Stimulated activated CD8-positive, alpha-beta memory T cell treated with anti-CD3 and anti-CD28 coated beads, Interleukin-15, amount 100 ng/mL, for 4 hours (primary cell): ENCODE data around the gene MACROD2.

Experiments used
- DNase-seq, 2 donors: peaks; one replicate each; pipeline ENCODE4 v3.0.0-alpha.2; 2020; ENCODE audit warnings: low read depth in 2 of 2

The MACROD2 gene

DNA sequence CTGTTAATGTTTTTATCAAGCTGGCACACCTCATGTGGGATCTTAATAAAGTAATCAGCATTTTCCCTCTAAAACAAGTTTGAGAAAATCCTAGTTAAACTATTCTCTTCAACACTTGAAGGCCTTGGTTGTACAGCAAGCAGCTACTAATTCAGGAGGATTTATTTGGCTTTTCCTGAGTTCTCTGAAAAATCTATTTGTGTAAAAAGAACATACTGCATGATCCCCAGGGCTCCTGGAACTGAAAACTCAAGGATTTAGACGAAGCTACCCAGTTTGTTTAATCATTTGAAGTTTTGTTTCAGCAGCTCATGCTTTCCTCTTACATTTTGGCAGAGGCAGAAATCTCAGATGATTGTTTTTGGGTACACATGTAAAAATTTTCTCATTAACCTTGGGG, 651.7 kb downstream of the MACROD2 start:
- no peak for DNase-seq

DNA sequence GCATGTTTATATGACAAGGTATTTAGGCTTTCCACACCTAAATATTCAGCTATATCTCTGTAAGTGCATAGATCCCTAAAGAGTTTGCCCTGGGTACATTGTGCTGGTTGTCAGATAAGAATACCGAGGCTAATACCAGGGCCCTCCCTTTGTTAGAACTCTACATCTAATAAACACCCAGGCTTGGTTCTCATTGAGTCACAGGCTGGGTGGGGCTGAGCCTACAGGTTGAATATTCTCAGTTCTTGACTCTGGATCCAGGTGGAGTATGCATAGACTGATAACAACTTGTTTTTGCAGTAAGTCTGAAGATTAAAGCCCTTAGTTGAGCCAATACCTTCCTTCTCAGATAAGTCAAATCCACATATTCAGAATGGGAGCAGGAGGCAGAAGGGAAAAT, 654.3 kb downstream of the MACROD2 start:
- DNase-seq = no peak

DNA sequence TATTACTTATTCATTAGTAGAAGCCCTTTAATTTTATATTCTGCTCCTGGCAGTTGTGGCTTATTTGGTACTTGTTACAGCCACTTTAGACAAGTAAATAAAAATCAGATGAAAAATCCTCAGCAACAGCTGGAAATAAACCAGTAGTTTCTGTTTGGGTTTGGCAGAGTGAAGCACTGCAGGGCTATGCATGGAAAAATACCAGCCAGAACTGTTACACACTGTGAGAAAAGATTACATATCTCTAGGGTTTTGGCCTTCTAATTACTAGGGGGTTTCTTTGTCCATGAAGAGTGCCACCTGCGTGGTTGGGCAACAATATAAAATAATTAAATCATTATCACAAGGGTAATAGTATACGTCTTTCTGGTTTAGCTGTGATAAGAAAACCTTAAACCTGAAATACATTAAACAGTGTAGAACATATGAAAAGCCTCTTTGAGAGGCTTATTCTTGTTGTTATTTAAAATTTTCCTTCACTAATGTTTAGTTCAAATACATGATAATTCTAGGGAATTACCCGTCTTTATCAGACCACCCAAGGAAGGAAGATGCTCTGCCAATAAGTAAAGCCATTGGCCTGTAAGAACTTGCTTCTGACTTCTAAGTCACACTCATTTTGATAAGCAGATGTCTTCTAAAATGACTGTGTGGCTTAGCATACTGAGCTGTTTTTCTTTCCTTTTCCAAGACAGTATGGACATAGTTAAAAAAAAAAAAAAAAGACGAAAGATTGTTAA, 662.1 kb downstream of the MACROD2 start:
- no peak for DNase-seq

GRCh38 chr20:14664101-14664500, 668.8 kb downstream of the MACROD2 start:
- DNase-seq = no peak

- DNase-seq = no peak
Measured at GRCh38 chr20:14666696-14667095, 671.4 kb downstream of the MACROD2 start.

- DNase-seq = no peak
Measured at GRCh38 chr20:14667226-14667625, 671.9 kb downstream of the MACROD2 start.

GRCh38 chr20:14672066-14672465, 676.8 kb downstream of the MACROD2 start:
- DNase-seq = no peak

DNA sequence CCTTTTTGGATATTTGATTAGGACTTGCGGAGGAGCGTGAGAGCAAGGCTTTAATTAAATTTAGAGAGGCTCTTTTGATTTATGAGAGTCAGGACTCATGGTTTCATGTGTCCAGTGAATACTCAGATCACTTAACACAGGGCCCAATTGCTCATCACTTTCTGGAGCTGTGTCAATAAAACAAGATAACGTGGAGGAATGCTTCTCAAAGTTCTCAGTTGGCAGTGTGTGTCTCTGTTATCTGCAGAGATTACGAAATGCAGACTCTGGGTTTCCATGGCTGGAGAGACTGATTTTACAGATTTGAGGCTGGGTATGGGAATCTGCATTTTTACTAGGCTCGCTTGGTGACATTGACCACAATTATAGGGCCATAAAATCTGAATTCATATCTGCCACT, 677.8 kb downstream of the MACROD2 start:
- DNase-seq = no peak

- DNase-seq = no peak
Measured at GRCh38 chr20:14677455-14677854, 682.1 kb downstream of the MACROD2 start.

GRCh38 chr20:14685183-14685582, 689.9 kb downstream of the MACROD2 start:
- DNase-seq = no peak

- DNase-seq = no peak
Measured at GRCh38 chr20:14687313-14687712, 692.0 kb downstream of the MACROD2 start.

GRCh38 chr20:14688005-14688404, 692.7 kb downstream of the MACROD2 start:
- no peak for DNase-seq

- DNase-seq = no peak
Measured at GRCh38 chr20:14691994-14692393, 696.7 kb downstream of the MACROD2 start.

- DNase-seq = no peak
Measured at GRCh38 chr20:14696478-14696877, 701.2 kb downstream of the MACROD2 start.

DNA sequence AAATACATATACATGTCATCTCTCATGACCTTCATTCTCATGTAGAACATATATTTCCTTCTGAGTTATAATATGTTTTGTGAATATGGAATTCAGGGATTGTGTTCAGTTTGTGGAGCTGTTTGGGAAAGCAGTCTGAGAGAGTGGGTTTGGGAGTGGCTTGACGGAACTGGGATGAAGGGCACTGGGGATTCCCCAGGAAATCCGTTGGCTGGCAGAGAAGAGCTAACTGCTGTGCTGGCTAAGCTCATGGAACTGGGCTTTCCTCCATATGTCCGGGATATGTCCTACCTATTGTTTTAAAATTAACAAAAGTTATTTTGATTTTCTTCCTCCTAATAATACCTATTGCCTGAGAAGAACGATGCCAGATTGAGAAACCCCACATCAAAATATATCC, 701.6 kb downstream of the MACROD2 start:
- no peak for DNase-seq

GRCh38 chr20:14698125-14698524, 702.8 kb downstream of the MACROD2 start:
- DNase-seq = no peak

GRCh38 chr20:14698605-14699373, 703.5 kb downstream of the MACROD2 start:
- no peak for DNase-seq

GRCh38 chr20:14700639-14700960, 705.3 kb downstream of the MACROD2 start:
- DNase-seq = no peak

DNA sequence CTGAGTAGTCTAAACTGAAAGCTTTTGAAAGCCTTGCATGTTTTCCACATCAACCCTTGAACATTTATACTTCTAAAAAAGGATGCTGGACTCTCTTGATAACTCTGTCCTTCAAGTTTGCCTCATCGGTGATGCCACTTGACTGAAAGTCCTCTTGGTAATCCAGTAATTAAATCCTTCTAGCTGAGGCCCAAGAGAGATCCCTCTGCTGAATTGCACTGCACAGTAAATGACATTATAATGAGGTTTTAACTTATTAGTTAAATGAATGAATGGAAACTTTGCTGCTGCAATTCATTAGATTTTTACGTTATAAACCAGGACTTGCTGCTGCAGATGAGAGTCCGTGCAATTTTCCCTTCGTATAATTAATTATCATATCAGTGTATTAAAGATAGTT, 706.0 kb downstream of the MACROD2 start:
- DNase-seq = no peak

GRCh38 chr20:14706555-14706954, 711.2 kb downstream of the MACROD2 start:
- DNase-seq = no peak

DNA sequence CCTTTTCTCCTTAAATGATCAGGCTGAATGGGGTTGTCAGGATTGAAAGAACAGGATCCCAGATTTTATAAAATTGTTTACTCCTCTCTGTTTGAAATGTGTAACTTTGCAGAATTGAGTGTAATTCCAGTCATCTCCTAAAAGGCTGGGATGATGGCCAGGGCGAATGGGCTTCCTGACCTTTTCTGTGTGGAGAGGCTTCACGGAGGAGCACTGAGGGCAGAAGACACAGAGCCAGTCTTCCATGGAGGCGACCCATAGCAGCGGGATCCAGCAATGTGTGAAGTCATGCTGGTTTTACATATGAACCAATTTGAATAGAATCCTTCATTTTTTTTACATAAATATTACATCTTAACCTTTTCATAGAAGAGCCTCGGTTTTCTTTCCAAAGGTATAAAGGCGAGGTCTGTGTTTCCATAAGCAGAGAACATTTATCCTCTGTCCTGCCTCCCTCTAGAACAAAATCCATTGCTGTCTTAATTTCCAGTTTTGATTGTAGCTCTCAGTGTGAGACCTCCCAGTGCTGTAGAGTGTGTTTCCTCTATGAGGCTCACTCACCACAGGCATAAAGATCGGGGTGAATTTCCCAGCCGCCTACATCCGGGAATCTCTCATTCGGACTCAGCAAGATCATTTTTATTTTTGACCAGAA, 711.8 kb downstream of the MACROD2 start:
- no peak for DNase-seq

GRCh38 chr20:14707865-14708596, 712.7 kb downstream of the MACROD2 start:
- DNase-seq = no peak
